K562 (cell line): ENCODE results near the gene PDLIM4. TPM values are rescaled to one million over a fixed set of nuclear protein-coding genes. Genes with fewer than 3 reads are reported as not detected.
A peak's percentile ranks its signal among the peaks of the same experiment; 100 is the strongest.

Experiments
- BCOR ChIP-seq: fragments of 450-650 bp; IDR thresholded peaks from 2 replicates; pipeline ENCODE4 v1.6.1; 2016
- BHLHE40 ChIP-seq: IDR thresholded peaks from 2 replicates; pipeline ENCODE4 v1.6.1; 2011; ENCODE audit warnings: low read length, improper control_type of control experiment
- DACH1 ChIP-seq: fragments of 450-650 bp; IDR thresholded peaks from 2 replicates; pipeline ENCODE4 v1.6.1; 2018; ENCODE audit not compliant: partially characterized antibody
- DIDO1 ChIP-seq: fragments of 450-650 bp; IDR thresholded peaks from 2 replicates; pipeline ENCODE4 v1.6.1; 2016; ENCODE audit warnings: low read depth, missing biosample characterization, missing genetic modification characterization
- GTF2A2 ChIP-seq: IDR thresholded peaks from 2 replicates; pipeline ENCODE4 v1.6.1; 2016; ENCODE audit warnings: mild to moderate bottlenecking, missing genetic modification characterization, missing compliant biosample characterization
- HDGF ChIP-seq: fragments of 450-650 bp; IDR thresholded peaks from 2 replicates; pipeline ENCODE4 v1.6.1; 2016
- HOXB6 ChIP-seq: fragments of 250-450 bp; sonication (Bioruptor Pico); IDR thresholded peaks from 2 replicates; pipeline ENCODE4 v1.5.1; 2022; ENCODE audit warnings: mild to moderate bottlenecking, borderline replicate concordance
- RBM25 ChIP-seq: fragments of 200-400 bp; formaldehyde crosslinking; IDR thresholded peaks from 2 replicates; pipeline ENCODE4 v1.6.1; 2018; ENCODE audit warnings: low read length, low read depth, moderate library complexity; ENCODE audit not compliant: severe bottlenecking
- SMARCB1 ChIP-seq: IDR thresholded peaks from 2 replicates; pipeline ENCODE4 v1.6.1; 2011; ENCODE audit warnings: improper control_type of control experiment, low read depth; ENCODE audit not compliant: insufficient read length
- TFAM ChIP-seq: fragments of 250-450 bp; sonication (Bioruptor Pico); conservative IDR thresholded peaks from 2 replicates; pipeline ENCODE4 v1.5.0; 2021; ENCODE audit warnings: mild to moderate bottlenecking, moderate library complexity
- TSC22D4 ChIP-seq: fragments of 450-650 bp; IDR thresholded peaks from 2 replicates; pipeline ENCODE4 v1.6.1; 2016; ENCODE audit warnings: missing genetic modification characterization, missing biosample characterization, control low read depth
- ZEB2 ChIP-seq: fragments of 450-650 bp; IDR thresholded peaks from 2 replicates; pipeline ENCODE4 v1.6.1; 2016
- ZNF140 ChIP-seq: fragments of 250-450 bp; sonication (Bioruptor Pico); IDR thresholded peaks from 2 replicates; pipeline ENCODE4 v1.8.0; 2021; ENCODE audit warnings: moderate library complexity, mild to moderate bottlenecking, inconsistent platforms
- ZNF324 ChIP-seq: fragments of 250-450 bp; sonication (Bioruptor Pico); IDR thresholded peaks from 2 replicates; pipeline ENCODE4 v1.4.0; 2020; ENCODE audit warnings: mild to moderate bottlenecking
- polyA plus RNA-seq, 8 experiments: library from polyadenylated mRNA; depleted of rRNA in 4 of 8; stranded (reverse) in 5 of 8; unstranded in 3 of 8; fragments of >200 nt; fragmentation: Nextera tagmentation in 2 of 8; fragmentation: Illumina TruSeq in 1 of 8; extraction: Ambion mirVana in 2 of 8; extraction: Trizol in 1 of 8; gene quantifications; 2 replicates each; pipeline versions ENCODE4 v1.2.1 to v1.2.3, GENCODE V29; 2011 to 2014; ENCODE audit warnings: inconsistent platforms in 1 of 8, missing spikeins in 1 of 8
- total RNA-seq, 7 experiments: library from RNA; depleted of rRNA in 6 of 7; stranded (reverse); fragments of >200 nt in 6 of 7; fragmentation: Illumina TruSeq in 2 of 7; extraction: Trizol in 2 of 7; gene quantifications; 2 replicates each; pipeline versions ENCODE4 v1.2.1 to v1.2.3, GENCODE V29; 2011 to 2021; ENCODE audit warnings: low replicate concordance in 1 of 7
- TF ChIP-seq, protein P1 (sequence below): fragments of 450-650 bp; formaldehyde crosslinking; IDR thresholded peaks from 2 replicates; pipeline ENCODE4 v1.4.0; 2020; ENCODE audit warnings: mild to moderate bottlenecking, moderate library complexity
- TF ChIP-seq, protein P2 (sequence below): fragments of 250-450 bp; sonication (Bioruptor Pico); IDR thresholded peaks from 2 replicates; pipeline ENCODE4 v1.8.0; 2022; ENCODE audit warnings: inconsistent platforms
- TF ChIP-seq, protein P3 (sequence below): fragments of 450-650 bp; formaldehyde crosslinking; IDR thresholded peaks from 2 replicates; pipeline ENCODE4 v1.4.0; 2022; ENCODE audit warnings: mild to moderate bottlenecking, moderate library complexity

The PDLIM4 gene
- total and polyA plus RNA-seq, 9 of the 15 experiments (the other 6 are each of a cell fraction or from before 2014, with no cell fraction given), result 0.28 to 32.8 (median 13.1) TPM

DNA sequence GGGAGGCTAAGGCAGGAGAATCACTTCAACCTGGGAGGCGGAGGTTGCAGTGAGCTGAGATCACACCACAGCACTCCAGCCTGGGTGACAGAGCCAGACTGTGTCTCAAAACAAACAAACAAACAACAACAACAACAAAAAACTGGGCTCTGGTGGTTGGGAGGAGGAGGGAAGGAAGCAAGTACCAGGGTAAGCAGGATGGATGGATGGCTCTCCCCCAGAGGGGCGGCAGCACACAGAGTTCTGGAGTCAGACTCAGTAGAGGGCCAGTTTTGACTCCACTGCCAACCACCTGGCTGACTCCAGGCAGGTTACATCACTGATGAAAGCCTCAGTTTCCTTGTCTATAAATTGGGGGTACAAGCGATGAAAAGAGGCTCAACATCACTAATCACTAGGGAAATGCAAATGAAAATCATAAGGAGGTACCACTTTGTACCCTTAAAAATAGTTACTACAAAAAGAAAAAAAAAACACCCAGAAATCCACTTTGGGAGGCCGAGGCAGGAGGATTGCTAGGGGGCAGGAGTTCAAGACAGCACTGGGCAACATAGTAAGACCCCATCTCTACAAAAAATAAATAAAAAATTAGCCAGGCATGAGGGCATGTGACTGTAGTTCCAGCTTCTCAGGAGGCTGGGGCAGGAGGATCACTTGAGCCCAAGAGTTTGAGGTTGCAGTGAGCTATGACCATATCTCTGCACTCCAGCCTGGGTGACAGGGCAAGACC, 39.9 kb downstream of the PDLIM4 start (continued):
- TF ChIP-seq, protein P1, sequence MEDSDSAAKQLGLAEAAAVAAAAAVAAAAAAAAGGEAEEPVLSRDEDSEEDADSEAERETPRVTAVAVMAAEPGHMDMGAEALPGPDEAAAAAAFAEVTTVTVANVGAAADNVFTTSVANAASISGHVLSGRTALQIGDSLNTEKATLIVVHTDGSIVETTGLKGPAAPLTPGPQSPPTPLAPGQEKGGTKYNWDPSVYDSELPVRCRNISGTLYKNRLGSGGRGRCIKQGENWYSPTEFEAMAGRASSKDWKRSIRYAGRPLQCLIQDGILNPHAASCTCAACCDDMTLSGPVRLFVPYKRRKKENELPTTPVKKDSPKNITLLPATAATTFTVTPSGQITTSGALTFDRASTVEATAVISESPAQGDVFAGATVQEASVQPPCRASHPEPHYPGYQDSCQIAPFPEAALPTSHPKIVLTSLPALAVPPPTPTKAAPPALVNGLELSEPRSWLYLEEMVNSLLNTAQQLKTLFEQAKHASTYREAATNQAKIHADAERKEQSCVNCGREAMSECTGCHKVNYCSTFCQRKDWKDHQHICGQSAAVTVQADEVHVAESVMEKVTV (CRISPR knock-in tag), result no peak
- TF ChIP-seq ZEB2, result no peak
- TF ChIP-seq, protein P2, sequence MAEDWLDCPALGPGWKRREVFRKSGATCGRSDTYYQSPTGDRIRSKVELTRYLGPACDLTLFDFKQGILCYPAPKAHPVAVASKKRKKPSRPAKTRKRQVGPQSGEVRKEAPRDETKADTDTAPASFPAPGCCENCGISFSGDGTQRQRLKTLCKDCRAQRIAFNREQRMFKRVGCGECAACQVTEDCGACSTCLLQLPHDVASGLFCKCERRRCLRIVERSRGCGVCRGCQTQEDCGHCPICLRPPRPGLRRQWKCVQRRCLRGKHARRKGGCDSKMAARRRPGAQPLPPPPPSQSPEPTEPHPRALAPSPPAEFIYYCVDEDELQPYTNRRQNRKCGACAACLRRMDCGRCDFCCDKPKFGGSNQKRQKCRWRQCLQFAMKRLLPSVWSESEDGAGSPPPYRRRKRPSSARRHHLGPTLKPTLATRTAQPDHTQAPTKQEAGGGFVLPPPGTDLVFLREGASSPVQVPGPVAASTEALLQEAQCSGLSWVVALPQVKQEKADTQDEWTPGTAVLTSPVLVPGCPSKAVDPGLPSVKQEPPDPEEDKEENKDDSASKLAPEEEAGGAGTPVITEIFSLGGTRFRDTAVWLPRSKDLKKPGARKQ (CRISPR knock-in tag), result no peak
- no peak for TF ChIP-seq BHLHE40
- TF ChIP-seq DACH1, result no peak
- TF ChIP-seq RBM25, result peak; percentile 2
- TF ChIP-seq HOXB6, result no peak
- TF ChIP-seq ZNF324 (CRISPR knock-in tag), result no peak
- peak; percentile 80 for TF ChIP-seq BCOR
- no peak for TF ChIP-seq GTF2A2 (tag)
- TF ChIP-seq DIDO1, result no peak
- no peak for TF ChIP-seq TSC22D4 (tag)
- TF ChIP-seq TFAM, result no peak
- TF ChIP-seq SMARCB1, result no peak
- TF ChIP-seq HDGF, result 0 out of 2 replicates have a peak, but pooled peaks have one; percentile 18
- TF ChIP-seq, protein P3, sequence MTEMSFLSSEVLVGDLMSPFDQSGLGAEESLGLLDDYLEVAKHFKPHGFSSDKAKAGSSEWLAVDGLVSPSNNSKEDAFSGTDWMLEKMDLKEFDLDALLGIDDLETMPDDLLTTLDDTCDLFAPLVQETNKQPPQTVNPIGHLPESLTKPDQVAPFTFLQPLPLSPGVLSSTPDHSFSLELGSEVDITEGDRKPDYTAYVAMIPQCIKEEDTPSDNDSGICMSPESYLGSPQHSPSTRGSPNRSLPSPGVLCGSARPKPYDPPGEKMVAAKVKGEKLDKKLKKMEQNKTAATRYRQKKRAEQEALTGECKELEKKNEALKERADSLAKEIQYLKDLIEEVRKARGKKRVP (CRISPR knock-in tag), result no peak
- no peak for TF ChIP-seq ZNF140 (CRISPR knock-in tag)
